Right lobe of liver (tissue), 4 donors: Measurements from ENCODE around the gene RNASE8.

Experiments used
- CTCF ChIP-seq, 4 donors: fragments of 200-600 bp in 3 of 4; fragments of 450-650 bp in 1 of 4; IDR thresholded peaks; one replicate each; pipeline versions ENCODE4 v1.5.1 to v1.8.0; 2016 to 2022; ENCODE audit warnings: antibody characterized with exemption in 4 of 4, mild to moderate bottlenecking in 2 of 4
- POLR2A ChIP-seq: fragments of 450-650 bp; IDR thresholded peaks from one replicate; pipeline ENCODE4 v1.6.1; 2017; ENCODE audit warnings: antibody characterized with exemption, mild to moderate bottlenecking
- donor health status: DM: no; HTN: no; CAD: no.
- donor health status: DM: no; HTN: no; CAD: no.
- donor health status: DM: no; HTN: yes; CAD: no.

- TF ChIP-seq CTCF (IDR thresholded peaks at IDR 0.05): no peak
- no peak for TF ChIP-seq POLR2A
These were observed 4.2 kb upstream of the RNASE8 start for GRCh38 chr14:21053184-21054122.
